ENCODE measurements around the gene MAD1L1.

The MAD1L1 gene

GRCh38 chr7:2195400-2196246, 37.1 kb downstream of the MAD1L1 start:
- no peak overlapping the region for H3K4me3 ChIP-seq (ENCODE audit: low read length)
- no peak for TF ChIP-seq CTCF (conservative IDR thresholded peaks at IDR 0.05; ENCODE audit: low read length)
- DNase-seq (ENCODE audit: low read depth), result no peak

- no peak for TF ChIP-seq CTCF (conservative IDR thresholded peaks at IDR 0.05; ENCODE audit: low read length)
- DNase-seq (ENCODE audit: low read depth), result no peak
- no peak overlapping the region for H3K4me3 ChIP-seq (ENCODE audit: low read length)
Observed at GRCh38 chr7:2193575-2194305, 39.0 kb downstream of the MAD1L1 start.

- H3K4me3 ChIP-seq (ENCODE audit: low read length), result no peak overlapping the region
- TF ChIP-seq CTCF (conservative IDR thresholded peaks at IDR 0.05; ENCODE audit: low read length), result no peak
- no peak for DNase-seq (ENCODE audit: low read depth)
Observed at GRCh38 chr7:2192831-2193534, 39.8 kb downstream of the MAD1L1 start.

- DNase-seq (ENCODE audit: low read depth), result no peak
- no peak for TF ChIP-seq CTCF (conservative IDR thresholded peaks at IDR 0.05; ENCODE audit: low read length)
- H3K4me3 ChIP-seq (ENCODE audit: low read length), result no peak overlapping the region
Observed at GRCh38 chr7:2191016-2191415, 41.7 kb downstream of the MAD1L1 start.

- TF ChIP-seq CTCF (conservative IDR thresholded peaks at IDR 0.05; ENCODE audit: low read length), result no peak
- peak; percentile 17 for DNase-seq (ENCODE audit: low read depth)
- H3K4me3 ChIP-seq (ENCODE audit: low read length), result no peak overlapping the region
Observed at GRCh38 chr7:2190531-2190930, 42.2 kb downstream of the MAD1L1 start.

GRCh38 chr7:2186166-2186565, 46.6 kb downstream of the MAD1L1 start:
- no peak overlapping the region for H3K4me3 ChIP-seq (ENCODE audit: low read length)
- no peak for TF ChIP-seq CTCF (conservative IDR thresholded peaks at IDR 0.05; ENCODE audit: low read length)
- DNase-seq (ENCODE audit: low read depth), result no peak
